Activated T-cell treated with anti-CD3 and anti-CD28 coated beads, Interleukin-2, amount 50 U/mL, for 4 hours (primary cell): Measurements from ENCODE around the gene FAR2. TPM values are rescaled to one million over a fixed set of nuclear protein-coding genes. Genes with fewer than 3 reads are reported as not detected.
"Not testable (repeated sequence)": the region's sequence is repeated elsewhere in the genome, so short reads cannot be mapped to it uniquely, and the experiment has no call there.

ENCODE experiments used
- ATAC-seq, 2 donors: fragments of 200-7000 bp; cut with Tn5 transposase; one replicate each; pipeline ENCODE4 v1.10.0; 2021
- DNase-seq: peaks from one replicate; pipeline ENCODE4 v3.0.0-alpha.2; 2020
- H3K27me3 Mint-ChIP-seq: one replicate; pipeline ENCODE4 v1.8.0; 2021; ENCODE audit warnings: low read depth, mixed read lengths
- H3K36me3 Mint-ChIP-seq: one replicate; pipeline ENCODE4 v1.8.0; 2022; ENCODE audit warnings: mixed read lengths; ENCODE audit not compliant: insufficient read depth
- H3K4me1 Mint-ChIP-seq: one replicate; pipeline ENCODE4 v1.8.0; 2021; ENCODE audit warnings: low read depth, mixed read lengths
- H3K4me3 Mint-ChIP-seq: one replicate; pipeline ENCODE4 v1.8.0; 2021; ENCODE audit warnings: mild to moderate bottlenecking, moderate library complexity, mixed read lengths
- H3K9me3 Mint-ChIP-seq: one replicate; pipeline ENCODE4 v1.8.0; 2021; ENCODE audit warnings: mixed read lengths
- total RNA-seq, 3 donors: library from RNA; stranded (reverse); gene quantifications; one replicate each; pipeline ENCODE4 v1.2.1, GENCODE V29; 2021

The FAR2 gene
- total RNA-seq, 3 donors from 2014 or later = 2.5 to 5.9 (median 2.5) TPM

- ATAC-seq (no peak), DNase-seq (no peak)
- Mint-ChIP-seq H3K4me3 (no peak overlapping the region), H3K27me3 (no peaks in the 10 kb centered on the region), H3K4me1 (peaks cover 9% of the 10 kb centered on the region), H3K9me3 (no peaks in the 10 kb centered on the region), H3K36me3 (peaks cover 34% of the 10 kb centered on the region)
Observed at GRCh38 chr12:29365091-29365490, 216.0 kb downstream of the FAR2 start.

GRCh38 chr12:29374012-29374411 is 224.9 kb downstream of the FAR2 start:
- Mint-ChIP-seq H3K4me1 (peaks cover 33% of the 10 kb centered on the region), H3K9me3 (no peaks in the 10 kb centered on the region), H3K27me3 (no peaks in the 10 kb centered on the region), H3K4me3 (no peak overlapping the region), H3K36me3 (peaks cover 14% of the 10 kb centered on the region)
- no peak for ATAC-seq
- DNase-seq = no peak

- no peak overlapping the region for H3K4me3 Mint-ChIP-seq
- H3K4me1 Mint-ChIP-seq = peaks cover 42% of the 10 kb centered on the region
- ATAC-seq (no peak), DNase-seq (no peak)
- H3K9me3 Mint-ChIP-seq = no peaks in the 10 kb centered on the region
- peaks cover 14% of the 10 kb centered on the region for H3K36me3 Mint-ChIP-seq
- H3K27me3 Mint-ChIP-seq = no peaks in the 10 kb centered on the region
Observed at GRCh38 chr12:29374913-29375312, 225.8 kb downstream of the FAR2 start.

DNA sequence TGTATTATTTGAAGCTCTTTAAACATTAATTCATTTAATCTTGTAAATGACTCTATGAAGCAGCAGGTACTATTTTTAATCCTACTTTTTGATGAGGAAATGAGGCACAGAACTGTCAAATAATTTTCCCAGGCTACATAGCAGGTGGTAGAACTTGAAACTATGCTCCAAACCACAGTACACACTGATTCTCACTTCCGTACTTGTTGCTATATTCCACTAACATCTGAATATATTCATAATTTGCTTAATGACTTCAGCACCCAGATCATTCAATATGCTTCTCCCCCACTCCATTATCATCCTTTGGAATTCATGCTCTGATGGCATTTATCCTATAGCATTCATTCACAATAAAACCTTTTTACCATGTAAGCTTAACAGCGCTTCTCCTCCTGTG is 227.0 kb downstream of the FAR2 start:
- Mint-ChIP-seq H3K36me3 (peaks cover 11% of the 10 kb centered on the region), H3K4me3 (no peak overlapping the region), H3K9me3 (no peaks in the 10 kb centered on the region), H3K4me1 (peaks cover 45% of the 10 kb centered on the region), H3K27me3 (no peaks in the 10 kb centered on the region)
- no peak for ATAC-seq
- DNase-seq = no peak

DNA sequence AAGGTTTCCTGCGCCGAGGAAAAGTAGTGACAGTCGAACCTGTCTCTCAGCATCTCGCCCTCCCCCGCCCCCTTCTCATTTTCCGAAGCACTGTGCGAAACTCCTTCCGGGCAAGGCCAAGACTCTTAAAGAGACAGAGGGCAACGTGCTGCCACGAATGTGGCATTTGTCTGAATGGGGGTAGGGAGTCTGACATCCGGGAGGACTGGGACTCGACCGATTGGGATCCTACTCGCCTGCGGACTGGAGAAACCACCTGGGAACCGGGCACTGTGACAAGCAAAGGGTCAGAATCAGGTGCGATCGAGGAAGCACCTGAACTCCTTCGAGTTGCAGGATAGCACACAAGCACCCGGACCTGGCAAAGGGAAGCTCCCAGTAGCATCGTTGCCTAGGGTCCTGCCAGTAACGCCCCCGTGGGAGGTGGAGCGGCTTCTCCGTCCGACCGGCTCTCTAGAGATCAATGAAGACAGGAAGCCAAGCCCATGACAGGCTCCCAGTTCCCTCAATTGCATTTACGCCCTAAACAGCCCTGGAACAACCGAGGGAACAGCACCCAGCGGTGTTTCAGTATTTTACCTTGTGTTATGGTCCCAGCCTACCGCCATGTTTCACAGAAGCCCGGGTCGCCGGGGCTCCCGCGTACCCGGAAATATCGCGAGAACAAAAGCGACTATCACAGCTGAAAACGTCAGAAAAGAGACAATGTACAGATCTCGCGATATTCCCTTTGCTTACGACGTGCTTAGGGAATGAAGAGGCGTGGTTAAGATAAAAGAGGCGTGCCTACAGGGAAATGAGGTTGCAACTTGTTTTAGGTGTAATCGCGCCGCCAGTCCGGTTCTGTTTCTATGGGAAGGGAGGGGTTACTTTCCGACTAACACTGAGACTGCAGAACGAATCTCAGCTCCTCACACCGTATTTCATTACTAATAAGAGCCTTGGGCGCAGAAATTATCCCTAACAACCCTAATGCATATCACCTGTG is 231.8 kb downstream of the FAR2 start, which contains the start of gene ERGIC2:
Gene ERGIC2 (minus strand): TSS at position 637 of the 988 bp plus-strand sequence. CDS start 9,539 bp downstream, outside the sequence.
- ATAC-seq (peak; percentile 95 to 96), DNase-seq (peak; percentile 86)
- no peaks in the 10 kb centered on the region for H3K9me3 Mint-ChIP-seq
- H3K36me3 Mint-ChIP-seq = peaks cover 8% of the 10 kb centered on the region
- H3K4me1 Mint-ChIP-seq = peaks cover 52% of the 10 kb centered on the region
- no peaks in the 10 kb centered on the region for H3K27me3 Mint-ChIP-seq
- peak within 1 kb of the TSS; percentile 92 for H3K4me3 Mint-ChIP-seq

DNA sequence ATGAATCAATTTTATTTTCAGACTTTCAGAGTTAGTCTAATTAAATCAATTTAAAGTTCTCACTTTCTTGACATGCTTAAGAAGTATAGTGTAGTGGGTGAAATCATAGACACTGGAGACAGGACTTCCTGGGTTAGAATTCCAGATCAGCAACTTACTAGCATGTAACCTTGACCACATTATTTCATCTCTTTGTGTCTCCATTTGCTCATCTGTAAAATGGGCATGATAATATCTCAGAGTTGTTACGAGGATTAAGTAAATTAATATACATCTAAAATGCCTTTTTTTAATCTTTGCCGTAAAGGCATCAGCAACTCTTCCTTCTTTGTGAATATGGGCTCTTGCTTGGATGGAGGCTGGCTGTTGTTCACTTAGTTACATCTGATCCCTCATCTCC is 233.2 kb downstream of the FAR2 start:
- H3K9me3 Mint-ChIP-seq = no peaks in the 10 kb centered on the region
- no peak for DNase-seq
- peaks cover 1% of the 10 kb centered on the region for H3K36me3 Mint-ChIP-seq
- H3K4me1 Mint-ChIP-seq = peaks cover 39% of the 10 kb centered on the region
- ATAC-seq = no peak
- H3K4me3 Mint-ChIP-seq = peak overlapping the region; percentile 92
- H3K27me3 Mint-ChIP-seq = no peaks in the 10 kb centered on the region

DNA sequence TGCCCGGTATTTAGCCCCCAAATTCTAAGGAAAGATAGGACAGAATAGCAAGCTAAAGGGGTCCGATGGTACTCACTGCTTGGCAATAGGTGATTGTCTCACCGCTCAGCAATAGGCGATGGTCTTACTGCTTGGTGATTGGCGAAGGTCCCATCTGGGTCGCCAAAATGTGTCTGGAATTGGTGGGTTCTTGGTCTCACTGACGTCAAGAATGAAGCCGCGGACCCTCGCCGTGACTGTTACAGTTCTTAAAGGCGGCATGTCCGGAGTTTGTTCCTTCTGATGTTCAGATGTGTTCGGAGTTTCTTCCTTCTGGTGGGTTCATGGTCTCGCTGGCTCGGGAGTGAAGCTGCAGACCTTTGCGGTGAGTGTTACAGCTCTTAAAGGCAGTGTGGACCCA is 236.1 kb downstream of the FAR2 start:
- not testable (repeated sequence) for H3K4me3 Mint-ChIP-seq

More for the DNA sequence above, 236.1 kb downstream of the FAR2 start:
- ATAC-seq, H3K9me3 Mint-ChIP-seq, DNase-seq, H3K36me3 Mint-ChIP-seq, H3K27me3 Mint-ChIP-seq: not testable (repeated sequence)
- peaks cover 19% of the 10 kb centered on the region for H3K4me1 Mint-ChIP-seq

Other genes starting within 250 kb of the FAR2 start
- 100 to 1,000 TPM; 100 to 109 (median 102) TPM for gene ERGIC2, start 231.9 kb downstream of the FAR2 start, total RNA-seq